DLD1 (cell line): Measurements from ENCODE around the gene LHX6.

ENCODE experiments used
- in situ Hi-C: cut with HindIII; loops from 2 replicates; pipeline ENCODE4 v1.10.0; 2017; ENCODE audit warnings: low sequenced_read_pairs

Gene LHX6

DNA sequence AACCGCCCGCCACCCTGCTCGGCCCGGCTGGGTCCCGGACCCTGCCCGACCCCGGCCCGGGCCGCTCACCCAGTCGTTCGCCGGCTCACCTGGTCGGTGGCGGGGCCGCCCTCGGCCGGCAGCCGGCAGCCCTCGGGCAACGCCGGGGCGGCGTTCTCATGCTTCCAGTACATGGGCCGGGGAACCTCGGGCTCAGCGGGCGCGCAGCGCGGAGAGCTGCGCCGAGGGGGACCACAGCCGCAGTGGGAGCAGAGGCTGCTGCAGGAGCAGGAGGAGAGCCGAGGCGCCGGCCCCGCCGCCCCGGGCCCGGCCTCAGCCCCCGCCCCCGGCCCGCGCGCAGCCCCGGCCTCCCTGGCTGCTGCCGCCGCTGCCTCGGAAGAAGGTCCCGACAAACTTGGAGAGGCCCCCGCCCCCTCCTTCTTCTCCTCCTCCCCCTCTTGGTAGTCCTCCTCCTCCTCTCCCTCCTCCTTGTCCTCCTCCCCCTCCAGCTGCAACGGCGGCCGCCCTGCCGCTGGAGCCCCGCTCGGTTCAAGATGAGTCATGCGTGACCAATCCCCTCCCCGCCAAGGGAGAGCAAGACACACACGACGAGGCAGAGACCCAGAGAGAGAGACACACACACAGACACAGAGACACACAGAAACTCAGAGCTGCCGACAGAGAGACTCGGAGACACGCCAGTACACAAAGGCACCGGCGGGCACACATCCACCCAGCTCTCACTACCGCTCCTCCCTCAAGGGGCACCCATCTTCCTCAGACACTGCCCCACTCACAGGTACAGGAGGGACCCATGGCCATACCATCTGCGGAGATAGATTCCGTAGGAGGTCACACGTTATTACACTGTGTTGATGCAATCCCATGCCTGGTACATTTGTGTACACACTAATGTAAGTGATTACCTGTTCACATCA lies at the start of gene LHX6:
TSS of gene LHX6 (minus strand) at position 390 of the 917 bp plus-strand sequence. CDS start at position 173, 217 bp downstream.
- in situ Hi-C loops: no loop called here

DNA sequence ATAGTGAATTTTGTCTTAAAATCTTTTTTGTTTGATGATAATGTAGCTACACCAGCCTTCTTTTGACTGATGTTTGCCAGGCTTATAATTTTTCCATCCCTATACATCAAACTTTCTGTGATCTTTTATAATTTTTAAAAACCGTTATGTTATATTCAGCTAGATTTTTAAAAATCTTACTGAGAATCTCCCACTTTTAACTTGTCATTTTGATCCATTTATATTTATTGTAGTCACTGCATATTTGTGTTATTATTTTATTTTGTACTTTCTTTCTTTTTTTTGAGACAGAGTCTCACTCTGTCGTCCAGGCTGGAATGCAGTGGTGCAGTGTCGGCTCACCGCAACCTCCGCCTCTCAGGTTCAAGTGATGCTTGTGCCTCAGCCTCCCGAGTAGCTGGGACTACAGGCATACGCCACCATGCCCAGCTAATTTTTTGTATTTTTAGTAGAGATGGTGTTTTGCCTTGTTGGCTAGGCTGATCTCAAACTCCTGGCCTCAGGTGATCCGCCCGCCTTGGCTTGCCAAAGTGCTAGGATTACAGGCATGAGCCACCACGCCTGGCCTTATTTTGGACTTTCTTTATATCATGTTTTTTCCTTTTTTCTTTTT lies 48.6 kb upstream of the LHX6 start:
- in situ Hi-C loops: no loop called here

DNA sequence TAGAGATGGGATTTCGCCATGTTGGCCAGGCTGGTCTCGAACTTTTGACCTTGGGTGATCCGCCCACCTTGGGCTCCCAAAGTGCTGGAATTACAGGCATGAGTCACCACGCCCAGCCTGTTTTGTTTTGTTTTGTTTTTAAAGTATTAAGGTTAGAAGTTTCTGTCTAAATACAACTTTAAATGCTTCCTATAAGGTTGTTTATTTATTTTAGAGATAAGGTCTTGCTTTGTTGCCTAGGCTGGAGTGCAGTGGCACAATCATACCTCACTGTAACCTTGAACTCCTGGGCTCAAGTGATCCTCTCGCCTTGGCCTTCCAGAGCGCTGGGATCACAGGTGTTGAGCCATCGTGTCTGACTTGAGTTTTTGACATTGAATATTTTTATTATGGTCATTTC lies 47.3 kb upstream of the LHX6 start:
- in situ Hi-C loops: no loop called here

DNA sequence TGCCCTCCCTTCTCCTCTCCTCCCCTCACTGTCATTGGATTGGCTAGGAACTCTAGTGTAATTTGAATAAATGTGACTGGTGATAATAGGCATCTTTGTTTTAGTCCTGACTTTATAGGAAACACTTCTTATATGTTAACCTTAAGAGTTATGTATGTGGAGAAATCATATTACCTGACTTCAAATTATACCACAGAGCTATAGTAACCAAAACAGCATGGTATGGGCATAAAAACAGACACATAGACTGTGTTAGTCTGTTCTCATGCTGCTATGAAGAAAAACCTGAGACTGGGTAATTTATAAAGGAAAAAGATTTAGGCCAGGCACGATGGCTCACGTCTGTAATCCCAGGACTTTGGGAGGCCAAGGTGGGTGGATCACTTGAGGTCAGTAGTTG lies 45.3 kb upstream of the LHX6 start:
- in situ Hi-C loops: no loop called here

DNA sequence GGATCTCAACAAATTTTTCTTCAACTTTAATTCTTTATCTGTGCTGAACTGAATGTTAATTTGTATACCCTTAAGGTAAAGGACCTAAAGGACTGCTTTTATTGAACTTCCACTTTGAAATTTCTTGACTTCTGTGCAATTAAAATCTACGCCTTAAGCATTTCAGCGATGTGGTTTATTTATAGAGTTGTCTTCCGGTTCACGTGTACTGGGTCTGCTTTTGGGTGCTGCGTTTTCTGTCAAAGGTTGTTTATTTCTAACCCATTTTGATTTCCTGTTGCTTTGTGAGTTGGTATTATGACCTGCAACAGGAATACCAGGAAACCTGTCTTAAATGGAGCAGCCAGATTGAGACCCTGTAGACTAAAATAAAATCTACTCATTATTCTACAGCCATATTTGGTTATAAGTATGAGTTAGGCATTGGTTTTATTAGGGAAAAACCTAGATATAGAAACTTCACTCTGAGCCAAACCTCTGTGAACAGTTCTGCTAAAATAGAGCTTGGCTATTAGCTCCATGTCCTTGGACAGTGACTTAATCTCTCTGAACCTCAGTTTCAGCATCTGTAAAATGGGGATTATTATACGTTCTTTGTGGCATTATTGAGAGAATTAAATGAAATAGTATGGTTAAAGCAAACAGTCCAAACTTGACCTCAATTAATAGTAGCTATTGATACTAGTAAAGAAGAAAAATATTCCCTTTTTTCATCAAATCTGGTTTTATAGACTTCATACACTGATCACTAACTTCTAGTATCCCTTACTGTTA lies 39.5 kb upstream of the LHX6 start:
- in situ Hi-C loops: no loop called here

DNA sequence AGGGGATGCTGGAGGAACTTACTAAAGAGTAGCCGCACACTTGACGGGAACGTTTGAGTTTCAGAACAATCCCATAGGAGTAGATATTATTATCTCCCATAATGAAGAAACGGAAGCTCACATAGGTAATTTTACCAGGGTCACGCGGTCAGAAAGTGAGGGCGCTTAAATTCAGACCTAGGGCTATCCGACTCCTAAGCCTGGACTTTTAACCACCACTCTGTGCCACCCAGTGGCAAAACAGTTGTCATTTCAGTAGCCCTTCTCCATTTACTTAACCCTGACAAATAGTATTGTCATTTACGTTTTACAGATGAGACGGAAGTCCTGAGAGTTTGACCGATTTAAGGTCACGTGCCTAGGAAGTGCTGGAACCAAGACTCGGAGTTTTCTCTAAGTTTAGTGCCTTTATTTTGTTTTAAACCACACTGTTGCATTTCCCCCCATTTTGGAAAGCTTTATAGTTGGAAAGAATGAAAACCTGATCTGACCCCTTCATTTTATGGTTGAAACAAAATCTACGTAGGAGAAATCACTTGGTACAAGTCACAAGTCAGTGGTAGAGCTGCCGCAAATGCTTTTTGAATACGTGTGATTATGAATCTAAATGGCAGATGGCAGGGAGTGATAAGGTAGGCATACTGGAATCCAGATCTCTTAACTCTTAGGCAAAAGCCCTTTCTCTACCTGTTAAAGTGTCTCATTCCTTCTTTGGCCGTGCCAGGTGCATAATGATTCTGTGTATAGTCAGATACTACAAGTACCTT lies 36.6 kb upstream of the LHX6 start:
- in situ Hi-C loops: no loop called here

DNA sequence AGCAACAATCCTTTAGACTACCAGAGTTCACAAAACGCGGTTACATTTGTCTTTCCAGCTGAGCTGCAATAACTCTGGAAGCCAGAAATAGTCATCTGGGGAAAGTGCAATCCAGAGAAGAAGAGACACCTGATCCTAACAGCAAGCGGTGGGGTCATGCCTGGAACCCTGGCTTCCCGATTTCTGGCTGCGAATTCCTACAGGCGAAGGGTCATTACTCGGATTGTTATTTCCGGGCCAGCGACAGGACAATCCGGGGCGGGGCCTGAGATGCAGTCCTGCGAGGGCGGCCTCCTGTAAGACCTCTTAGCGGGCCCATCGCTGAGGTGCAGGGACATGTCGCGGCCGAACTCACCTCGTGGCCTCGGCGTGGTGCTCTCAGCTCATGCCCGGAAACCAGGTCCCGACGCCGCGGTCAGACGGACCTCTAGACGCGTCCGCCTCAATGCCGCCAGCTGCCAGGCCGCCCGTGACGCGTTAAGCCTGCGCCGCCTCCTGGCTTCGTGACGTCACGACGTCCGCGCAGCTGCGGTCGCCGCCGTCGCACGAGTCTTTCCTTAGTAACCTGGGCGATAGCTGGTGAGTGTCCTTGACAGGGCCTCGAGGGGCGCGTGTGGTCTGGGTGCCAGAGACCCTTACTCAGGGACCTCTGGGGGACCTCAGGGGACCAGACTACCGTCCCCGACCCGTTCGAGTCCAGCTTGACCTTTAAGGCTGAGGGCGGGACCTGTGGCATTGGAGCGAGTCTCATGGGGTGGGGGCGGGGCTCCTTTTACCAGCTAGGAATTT lies 35.8 kb upstream of the LHX6 start, which contains the start of the genes MRRF and RBM18:
TSS of gene MRRF (plus strand) at position 523 of the 789 bp plus-strand sequence. CDS start 6,010 bp downstream, outside the sequence.
TSS of gene RBM18 (minus strand) at position 481 of the 789 bp plus-strand sequence. CDS start 3,348 bp downstream, outside the sequence.
- in situ Hi-C loops: no loop called here

DNA sequence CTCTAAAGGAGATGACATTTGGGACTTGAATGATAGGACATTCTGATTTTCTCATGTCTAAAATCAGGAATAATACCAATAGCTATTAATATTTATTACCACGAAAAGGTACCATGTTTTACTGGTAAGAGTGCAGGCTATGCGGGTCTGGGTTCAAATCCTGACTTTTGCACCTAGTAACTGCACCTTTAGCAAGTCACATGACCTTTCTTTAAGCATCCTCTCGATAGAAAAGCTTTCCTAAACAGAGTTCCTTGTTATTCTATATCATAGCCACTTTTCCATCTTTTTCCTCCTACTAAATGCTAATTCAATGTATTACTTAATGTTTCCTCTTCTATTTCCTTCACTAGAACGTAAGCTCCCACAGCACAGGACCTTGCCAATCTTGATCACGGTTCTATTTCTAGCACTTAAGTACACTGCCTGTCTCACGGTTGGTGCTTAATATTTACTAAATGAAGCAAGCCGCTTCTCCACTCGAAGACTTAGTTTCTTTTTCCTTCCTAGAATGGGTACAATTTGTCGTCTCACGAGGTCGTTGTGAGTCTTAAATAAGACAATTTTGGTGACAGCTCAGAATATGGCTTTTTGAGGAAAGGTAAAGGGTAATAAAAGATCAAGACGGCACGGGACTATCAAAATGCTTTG lies 35.1 kb upstream of the LHX6 start:
- in situ Hi-C loops: no loop called here

DNA sequence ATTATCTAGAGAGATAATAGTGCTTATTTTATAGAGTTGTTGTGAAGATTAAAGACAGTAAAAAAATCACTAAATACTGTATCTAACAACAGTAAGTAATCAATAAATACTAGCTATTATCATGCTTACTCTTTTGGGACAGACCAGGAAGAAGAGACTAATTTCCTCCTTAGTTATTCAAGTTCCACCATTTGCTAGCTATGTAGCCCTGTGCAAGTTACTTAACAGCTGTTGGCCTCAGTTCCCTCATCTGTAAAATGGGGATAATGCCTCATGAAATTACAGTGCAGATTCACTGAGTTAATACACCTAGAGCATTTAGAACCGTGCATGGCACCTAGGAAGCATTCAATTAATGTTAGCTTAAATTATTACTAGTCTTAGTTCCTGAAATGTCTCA lies 33.3 kb upstream of the LHX6 start:
- in situ Hi-C loops: no loop called here

DNA sequence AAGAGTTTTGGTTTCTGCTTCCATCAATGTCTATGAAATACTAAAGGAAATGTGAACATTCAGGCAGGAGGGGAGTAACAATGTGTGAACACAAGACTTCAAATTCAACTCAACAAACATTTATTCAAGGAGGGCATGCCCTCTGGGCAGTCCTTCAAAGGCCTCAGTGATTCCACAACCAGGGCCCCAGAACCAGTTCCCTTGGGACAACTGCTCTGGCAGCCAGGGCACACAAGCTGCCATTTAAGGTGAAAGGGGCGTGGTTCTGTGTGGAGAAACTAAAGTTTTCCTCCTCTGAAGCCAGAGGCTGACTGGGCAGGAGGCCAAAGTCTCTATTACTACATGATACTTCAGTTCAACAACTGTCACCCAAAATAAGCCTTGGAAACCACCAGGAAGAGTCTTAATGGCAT lies 32.7 kb upstream of the LHX6 start:
- in situ Hi-C loops: no loop called here

DNA sequence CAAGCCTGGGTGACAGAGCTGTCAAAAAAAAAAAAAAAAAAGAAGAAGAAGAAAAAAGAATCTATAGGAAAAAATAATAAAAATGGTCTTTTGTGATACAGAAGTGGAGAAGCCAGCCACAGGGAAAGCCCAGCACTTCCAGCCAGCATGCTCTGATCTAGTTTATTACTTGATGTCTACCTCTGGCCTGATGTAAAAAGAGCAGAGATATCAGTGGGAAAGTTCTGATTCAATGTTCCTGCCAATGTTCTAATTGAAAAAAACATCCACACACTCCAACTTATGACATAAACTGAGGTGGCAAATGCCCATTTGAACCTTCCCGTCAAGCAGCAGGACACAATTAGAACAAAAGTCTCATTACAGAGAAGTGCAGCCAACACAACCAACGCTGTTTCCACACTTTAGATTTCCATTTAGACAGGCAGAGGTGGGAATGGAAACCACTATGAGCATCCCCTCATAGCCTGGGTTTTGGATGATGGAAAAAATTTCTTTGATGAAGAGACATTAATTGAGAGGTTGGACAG lies 30.2 kb upstream of the LHX6 start:
- in situ Hi-C loops: no loop called here

DNA sequence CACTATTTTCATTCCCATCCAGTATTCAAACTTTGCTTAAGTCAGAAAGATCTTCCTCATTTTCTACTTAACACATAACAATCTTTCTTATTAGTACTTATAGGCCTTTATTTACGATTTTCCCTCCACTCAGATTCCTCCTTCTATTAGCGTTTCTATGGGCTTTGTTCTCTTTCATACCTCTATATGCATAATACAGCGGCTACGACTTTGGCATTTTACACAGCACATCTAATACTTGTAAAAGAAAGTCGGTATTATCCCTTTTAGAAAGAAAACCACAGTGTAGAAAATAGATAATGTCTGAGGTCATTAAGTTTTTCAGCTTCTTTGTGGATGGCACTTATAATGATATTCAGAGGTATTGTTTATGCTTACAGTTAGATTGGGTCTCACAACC lies 27.4 kb upstream of the LHX6 start:
- in situ Hi-C loops: no loop called here

DNA sequence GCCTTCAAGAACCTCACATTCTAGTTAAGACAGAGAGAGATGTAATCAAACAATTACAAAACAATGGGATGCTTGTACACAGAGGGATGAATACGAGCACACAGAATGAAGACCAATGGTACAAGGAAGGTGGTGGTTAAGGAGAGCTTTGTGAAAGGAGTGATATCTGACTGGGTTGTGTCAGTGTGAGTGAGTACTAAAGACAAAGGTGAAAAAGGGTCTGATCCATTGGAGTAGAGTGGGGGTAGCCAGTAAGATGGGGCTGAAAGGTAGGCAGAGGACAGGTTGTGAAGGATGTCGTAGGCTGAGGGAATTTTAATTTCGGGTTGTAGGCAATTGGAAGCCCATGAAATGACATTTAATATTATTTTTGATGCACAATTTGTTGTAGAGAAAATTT lies 26.0 kb upstream of the LHX6 start:
- in situ Hi-C loops: no loop called here

DNA sequence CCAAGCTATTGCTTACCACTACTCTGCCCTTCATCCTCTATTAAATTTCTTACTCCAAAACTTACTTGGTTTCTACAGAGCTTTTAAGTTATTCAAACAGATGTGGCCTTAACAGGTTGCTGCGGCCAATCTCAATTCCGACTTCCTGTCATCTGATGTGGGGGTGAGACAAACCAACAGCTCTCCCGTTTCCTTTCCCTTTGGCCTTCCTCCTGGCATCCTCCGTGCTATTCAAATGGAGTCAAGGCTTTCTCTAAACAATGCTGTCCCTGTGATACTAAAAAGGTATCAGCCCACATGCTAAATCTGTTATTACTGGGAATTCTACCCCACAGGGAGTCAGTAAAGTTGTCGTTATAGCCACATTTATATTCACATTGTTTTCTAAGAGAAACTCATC lies 24.0 kb upstream of the LHX6 start:
- in situ Hi-C loops: no loop called here

DNA sequence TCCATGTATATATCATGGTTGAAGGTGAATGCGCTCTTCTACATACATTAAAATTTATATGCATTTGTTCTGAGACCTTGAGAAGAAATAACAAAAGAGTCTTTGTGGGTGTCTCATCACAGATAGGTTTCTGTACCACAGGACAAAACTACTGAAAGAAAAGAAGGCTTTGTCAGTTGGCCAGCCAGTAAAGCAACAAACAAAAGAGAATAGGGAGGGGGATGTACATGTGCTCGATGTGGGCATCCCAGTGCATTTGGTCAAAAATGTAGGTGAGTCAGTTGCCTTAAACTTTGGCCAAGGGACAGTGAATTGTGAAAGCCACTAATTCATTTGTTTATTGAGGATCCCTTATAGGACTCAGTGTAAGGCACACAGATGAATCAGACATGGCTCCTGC lies 22.6 kb upstream of the LHX6 start:
- in situ Hi-C loops: no loop called here

DNA sequence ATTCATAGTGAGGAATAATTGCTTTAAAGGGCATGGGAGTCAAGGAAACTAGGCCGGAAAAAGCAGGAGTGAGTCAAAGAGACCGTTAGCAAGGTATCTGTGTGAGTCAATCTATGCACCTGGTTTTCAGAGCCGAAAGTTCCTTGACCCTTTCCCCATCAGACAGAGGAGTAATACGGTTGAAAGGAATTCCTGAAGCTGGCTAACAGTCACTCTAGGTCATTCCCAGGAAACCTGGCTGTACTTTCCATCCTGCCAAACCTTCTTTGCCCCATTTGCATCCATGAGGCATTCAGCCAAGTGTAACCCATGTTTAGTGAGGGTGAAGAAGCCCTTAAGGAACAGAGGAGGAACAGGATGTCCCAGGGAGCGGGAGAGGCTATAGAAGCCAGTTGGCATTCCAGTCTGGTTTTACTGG lies 19.7 kb upstream of the LHX6 start:
- in situ Hi-C loops: no loop called here

DNA sequence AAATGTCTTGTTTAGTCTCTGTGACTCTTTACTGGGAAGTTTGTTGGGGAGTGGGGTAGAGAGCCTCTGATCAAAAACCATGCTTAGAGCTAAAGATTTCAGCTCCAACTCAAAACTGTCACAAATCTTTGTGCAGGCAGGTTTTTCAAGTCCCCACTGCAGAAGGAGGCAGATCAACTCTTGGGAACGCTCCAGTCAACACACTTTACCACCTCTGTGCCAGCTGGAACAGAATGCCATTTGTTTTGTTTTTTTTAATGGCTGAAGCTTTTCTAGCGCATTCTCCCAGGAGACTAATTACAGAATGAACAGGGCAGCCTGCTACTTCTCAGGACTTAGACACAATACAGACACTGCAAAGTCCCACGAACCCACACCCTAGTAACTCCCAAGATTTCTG lies 17.9 kb upstream of the LHX6 start:
- in situ Hi-C loops: no loop called here

DNA sequence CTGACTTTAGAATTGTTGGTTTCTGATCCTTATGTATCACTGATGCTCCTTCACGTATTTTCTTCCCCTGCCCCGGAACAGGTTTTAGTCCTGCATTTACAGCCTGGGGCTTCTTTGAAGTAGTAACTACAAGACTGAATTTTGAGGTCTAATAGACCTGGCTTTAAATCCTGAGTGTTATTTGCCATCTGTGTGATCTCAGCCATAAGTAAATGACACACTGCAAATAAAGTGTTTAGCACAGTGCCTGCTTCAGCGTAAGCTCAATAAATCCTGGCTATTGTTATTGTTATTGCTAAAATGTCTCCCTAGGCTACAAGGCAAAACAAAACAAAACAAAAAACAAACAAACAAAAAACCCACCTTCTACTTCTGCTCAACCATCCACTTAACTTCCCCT lies 15.6 kb upstream of the LHX6 start:
- in situ Hi-C loops: no loop called here

DNA sequence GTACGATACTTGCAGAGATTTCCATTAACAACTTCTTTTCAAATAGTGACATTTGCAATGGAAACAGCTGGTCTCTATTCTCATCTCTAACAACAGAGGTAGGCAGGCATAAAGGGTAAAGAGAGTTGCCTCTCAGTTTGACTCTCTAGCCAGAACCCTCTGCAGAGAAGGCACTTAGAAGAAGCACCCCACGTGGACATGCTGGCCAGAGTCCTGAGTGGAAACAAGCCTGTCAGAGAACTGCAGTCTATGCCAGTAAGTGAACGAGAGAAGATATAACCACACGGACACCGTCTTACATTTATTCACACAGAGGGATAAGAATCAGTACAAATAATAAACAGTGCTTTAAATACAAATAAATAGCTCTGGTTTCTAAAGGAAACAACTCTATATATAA lies 11.0 kb upstream of the LHX6 start:
- in situ Hi-C loops: no loop called here
